Stimulated activated CD4-positive, alpha-beta T cell treated with anti-CD3 and anti-CD28 coated beads, TNF-alpha, amount 100 ng/mL, for 1 hour (primary cell): ENCODE data around the gene NHSL1.

Experiments used
- DNase-seq, 3 donors: peaks; one replicate each; pipeline ENCODE4 v3.0.0-alpha.2; 2020; ENCODE audit warnings: low read depth in 3 of 3, low spot score in 1 of 3

Gene NHSL1

GRCh38 chr6:138524526-138524925 lies 25.2 kb upstream of the NHSL1 start:
- no peak for DNase-seq

GRCh38 chr6:138523347-138524210 lies 24.3 kb upstream of the NHSL1 start:
- no peak for DNase-seq

GRCh38 chr6:138522611-138523010 lies 23.3 kb upstream of the NHSL1 start:
- no peak for DNase-seq

- no peak for DNase-seq
These were observed 22.5 kb upstream of the NHSL1 start for GRCh38 chr6:138521790-138522189.

GRCh38 chr6:138520463-138520862 lies 21.2 kb upstream of the NHSL1 start:
- DNase-seq: no peak

- DNase-seq: no peak
These were observed 18.8 kb upstream of the NHSL1 start for GRCh38 chr6:138518054-138518453.

- peak in 2 of 3 donors; percentile 15 to 31 for DNase-seq
These were observed 18.3 kb upstream of the NHSL1 start for GRCh38 chr6:138517635-138518034.

GRCh38 chr6:138515657-138516248 lies 16.5 kb upstream of the NHSL1 start:
- no peak for DNase-seq

- DNase-seq: no peak
These were observed 15.7 kb upstream of the NHSL1 start for GRCh38 chr6:138514860-138515540.

GRCh38 chr6:138512609-138513008 lies 13.3 kb upstream of the NHSL1 start:
- no peak for DNase-seq

- no peak for DNase-seq
These were observed 10.8 kb upstream of the NHSL1 start for GRCh38 chr6:138510093-138510492.

- peak in 1 of 3 donors; percentile 19 for DNase-seq
These were observed 10.1 kb upstream of the NHSL1 start for GRCh38 chr6:138509371-138509770.

GRCh38 chr6:138508676-138508988 lies 9.3 kb upstream of the NHSL1 start:
- DNase-seq: no peak

- no peak for DNase-seq
These were observed 8.8 kb upstream of the NHSL1 start for GRCh38 chr6:138507977-138508675.

GRCh38 chr6:138504764-138505689 lies 5.7 kb upstream of the NHSL1 start:
- no peak for DNase-seq

- DNase-seq: no peak
These were observed 4.8 kb upstream of the NHSL1 start for GRCh38 chr6:138503881-138504680.

- DNase-seq: no peak
These were observed 3.3 kb upstream of the NHSL1 start for GRCh38 chr6:138502546-138502945.

- DNase-seq: no peak
These were observed 1.7 kb upstream of the NHSL1 start for GRCh38 chr6:138500867-138501446.

GRCh38 chr6:138500045-138500665 lies 861 bp upstream of the NHSL1 start:
- DNase-seq: no peak
